HEK293 (cell line): ENCODE measurements around the gene PRODH2.
A peak's percentile ranks its signal among the peaks of the same experiment; 100 is the strongest.

ENCODE experiments used
- CTCF ChIA-PET: fragments of 350-600 bp; formaldehyde crosslinking; extraction: SDS; loops from one replicate; lab custom pipeline; 2021; ENCODE audit warnings: antibody characterized with exemption; lab: Yijun Ruan, JAX
- POLR2A ChIA-PET: fragments of 300-600 bp; formaldehyde crosslinking; extraction: SDS; loops from one replicate; lab custom pipeline; 2020; ENCODE audit warnings: antibody characterized with exemption, inconsistent platforms; lab: Yijun Ruan, JAX
- H3K27ac ChIP-seq: fragments of 200-500 bp; sonication (Bioruptor generic); 2 replicates; pipeline ENCODE4 v1.5.1; 2014; ENCODE audit warnings: low read depth, low read length, control low read depth, inconsistent platforms; ENCODE audit errors: extremely low read depth
- H3K36me3 ChIP-seq, 2 experiments: fragments of 200-500 bp in 1 of 2; sonication (Bioruptor generic) in 1 of 2; 1 replicate in 1 of 2; 2 replicates in 1 of 2; pipeline ENCODE4 v1.5.1; 2014 to 2017; ENCODE audit warnings: inconsistent platforms in 2 of 2, low read length in 2 of 2; ENCODE audit not compliant: control insufficient read depth in 2 of 2, insufficient read depth in 1 of 2
- H3K4me1 ChIP-seq: fragments of 200-500 bp; sonication (Bioruptor generic); 2 replicates; pipeline ENCODE4 v1.5.1; 2014; ENCODE audit warnings: mild to moderate bottlenecking, low read length, inconsistent platforms; ENCODE audit not compliant: control insufficient read depth, insufficient read depth
- H3K4me3 ChIP-seq: 2 replicates; pipeline ENCODE4 v1.5.1; 2011; ENCODE audit warnings: low read depth, mild to moderate bottlenecking, control low read depth, low read length, moderate library complexity
- H3K9me3 ChIP-seq: fragments of 200-500 bp; sonication (Bioruptor generic); 2 replicates; pipeline ENCODE4 v1.5.1; 2014; ENCODE audit warnings: low read depth, low read length, inconsistent platforms; ENCODE audit not compliant: control insufficient read depth, insufficient read depth
- ATF2 ChIP-seq: fragments of 450-650 bp; formaldehyde crosslinking; IDR thresholded peaks from 2 replicates; pipeline ENCODE4 v1.5.1; 2016; ENCODE audit warnings: missing biosample characterization, missing genetic modification characterization, low read depth
- KLF8 ChIP-seq: fragments of 450-650 bp; formaldehyde crosslinking; IDR thresholded peaks from 2 replicates; pipeline ENCODE4 v1.5.1; 2016; ENCODE audit warnings: missing biosample characterization, missing genetic modification characterization
- KLF9 ChIP-seq: fragments of 450-650 bp; formaldehyde crosslinking; IDR thresholded peaks from 2 replicates; pipeline ENCODE4 v1.5.1; 2016; ENCODE audit warnings: missing biosample characterization, missing genetic modification characterization, low read depth
- SCRT1 ChIP-seq: fragments of 450-650 bp; formaldehyde crosslinking; IDR thresholded peaks from 2 replicates; pipeline ENCODE4 v1.5.1; 2016; ENCODE audit warnings: missing biosample characterization, missing genetic modification characterization, borderline replicate concordance
- SP2 ChIP-seq: fragments of 450-650 bp; formaldehyde crosslinking; IDR thresholded peaks from 2 replicates; pipeline ENCODE4 v1.5.1; 2016; ENCODE audit warnings: missing biosample characterization, missing genetic modification characterization
- YY2 ChIP-seq: fragments of 450-650 bp; formaldehyde crosslinking; IDR thresholded peaks from 2 replicates; pipeline ENCODE4 v1.5.1; 2016; ENCODE audit warnings: missing biosample characterization, missing genetic modification characterization
- ZBTB26 ChIP-seq: fragments of 450-650 bp; formaldehyde crosslinking; optimal IDR thresholded peaks from 2 replicates; pipeline ENCODE3; 2016; ENCODE audit warnings: missing biosample characterization, mild to moderate bottlenecking, missing genetic modification characterization
- ZBTB48 ChIP-seq: fragments of 450-650 bp; formaldehyde crosslinking; IDR thresholded peaks from 2 replicates; pipeline ENCODE4 v1.5.1; 2016; ENCODE audit warnings: missing biosample characterization, missing genetic modification characterization
- ZFP69B ChIP-seq: fragments of 450-650 bp; formaldehyde crosslinking; IDR thresholded peaks from 2 replicates; pipeline ENCODE4 v1.5.1; 2016; ENCODE audit warnings: missing biosample characterization, missing genetic modification characterization
- ZNF114 ChIP-seq: fragments of 450-650 bp; formaldehyde crosslinking; IDR thresholded peaks from 2 replicates; pipeline ENCODE4 v1.5.0; 2017; ENCODE audit warnings: missing biosample characterization, missing genetic modification characterization
- ZNF184 ChIP-seq: fragments of 450-650 bp; IDR thresholded peaks from 2 replicates; pipeline ENCODE4 v1.5.1; 2018; ENCODE audit warnings: missing biosample characterization, mild to moderate bottlenecking, missing genetic modification characterization
- ZNF211 ChIP-seq: fragments of 450-650 bp; formaldehyde crosslinking; IDR thresholded peaks from 2 replicates; pipeline ENCODE4 v1.5.1; 2016; ENCODE audit warnings: low read depth, missing biosample characterization, missing genetic modification characterization
- ZNF248 ChIP-seq: fragments of 450-650 bp; formaldehyde crosslinking; IDR thresholded peaks from 2 replicates; pipeline ENCODE4 v1.5.1; 2017; ENCODE audit warnings: missing biosample characterization, missing genetic modification characterization
- ZNF600 ChIP-seq: fragments of 450-650 bp; formaldehyde crosslinking; IDR thresholded peaks from 2 replicates; pipeline ENCODE4 v1.5.1; 2016; ENCODE audit warnings: missing biosample characterization, missing genetic modification characterization
- ZNF658 ChIP-seq: fragments of 450-650 bp; formaldehyde crosslinking; IDR thresholded peaks from 2 replicates; pipeline ENCODE4; 2016; ENCODE audit warnings: missing biosample characterization, missing genetic modification characterization
- ZNF701 ChIP-seq: fragments of 450-650 bp; formaldehyde crosslinking; IDR thresholded peaks from 2 replicates; pipeline ENCODE4 v1.5.1; 2016; ENCODE audit warnings: missing biosample characterization, missing genetic modification characterization
- TF ChIP-seq, protein P1 (sequence below): fragments of 450-650 bp; formaldehyde crosslinking; IDR thresholded peaks from 2 replicates; pipeline ENCODE4 v1.5.1; 2017; ENCODE audit warnings: missing biosample characterization, mild to moderate bottlenecking, missing genetic modification characterization, moderate library complexity
- TF ChIP-seq, protein P2 (sequence below): fragments of 450-650 bp; formaldehyde crosslinking; IDR thresholded peaks from 2 replicates; pipeline ENCODE4 v1.5.1; 2016; ENCODE audit warnings: missing biosample characterization, missing genetic modification characterization
- TF ChIP-seq, protein P3 (sequence below): fragments of 450-650 bp; formaldehyde crosslinking; IDR thresholded peaks from 2 replicates; pipeline ENCODE4 v1.5.0; 2017; ENCODE audit warnings: missing biosample characterization, missing genetic modification characterization, borderline replicate concordance
- TF ChIP-seq, protein P4 (sequence below): fragments of 450-650 bp; formaldehyde crosslinking; IDR thresholded peaks from 2 replicates; pipeline ENCODE4 v1.5.1; 2016; ENCODE audit warnings: missing biosample characterization, missing genetic modification characterization, borderline replicate concordance

The PRODH2 gene

DNA sequence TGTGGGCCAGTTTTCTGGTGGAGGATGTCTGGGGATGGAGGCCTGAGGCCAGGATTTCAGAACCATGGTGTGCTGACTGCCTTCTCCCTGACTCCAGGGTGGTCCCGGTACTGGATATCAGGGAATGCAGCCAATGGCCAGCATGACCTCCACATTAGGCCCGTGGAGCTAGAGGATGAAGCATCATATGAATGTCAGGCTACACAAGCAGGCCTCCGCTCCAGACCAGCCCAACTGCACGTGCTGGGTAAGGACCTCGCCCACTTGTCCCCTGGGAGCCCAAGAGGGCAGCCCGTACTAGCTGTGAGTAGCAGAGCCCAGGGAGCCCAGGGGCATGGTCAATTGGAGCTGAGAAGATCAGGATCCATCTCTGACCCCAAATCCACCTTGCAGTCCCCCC is 45.7 kb upstream of the PRODH2 start:
- no peaks in the 10 kb centered on the region for H3K36me3 ChIP-seq
- no peaks in the 10 kb centered on the region for H3K9me3 ChIP-seq
- ChIA-PET CTCF (interaction anchor here (0.6 kb wide), 2 partner anchors 209 to 348 kb away, joined by 3 read pairs; no protein-coding TSS in a partner anchor), POLR2A (interaction anchor here (1.1 kb wide), 1 partner anchor 11 kb away, joined by 3 read pairs; no protein-coding TSS in a partner anchor)
- TF ChIP-seq KLF9 (tag by site-specific recombination), result 0 out of 2 replicates have a peak, but pooled peaks have one; percentile 12
- no peak for TF ChIP-seq ZNF184 (tag by site-specific recombination)
- TF ChIP-seq ZBTB48 (tag by site-specific recombination), result no peak
- TF ChIP-seq ZNF114 (tag by site-specific recombination), result no peak
- peak; percentile 79 for TF ChIP-seq ZNF600 (tag by site-specific recombination)
- TF ChIP-seq, protein P1, sequence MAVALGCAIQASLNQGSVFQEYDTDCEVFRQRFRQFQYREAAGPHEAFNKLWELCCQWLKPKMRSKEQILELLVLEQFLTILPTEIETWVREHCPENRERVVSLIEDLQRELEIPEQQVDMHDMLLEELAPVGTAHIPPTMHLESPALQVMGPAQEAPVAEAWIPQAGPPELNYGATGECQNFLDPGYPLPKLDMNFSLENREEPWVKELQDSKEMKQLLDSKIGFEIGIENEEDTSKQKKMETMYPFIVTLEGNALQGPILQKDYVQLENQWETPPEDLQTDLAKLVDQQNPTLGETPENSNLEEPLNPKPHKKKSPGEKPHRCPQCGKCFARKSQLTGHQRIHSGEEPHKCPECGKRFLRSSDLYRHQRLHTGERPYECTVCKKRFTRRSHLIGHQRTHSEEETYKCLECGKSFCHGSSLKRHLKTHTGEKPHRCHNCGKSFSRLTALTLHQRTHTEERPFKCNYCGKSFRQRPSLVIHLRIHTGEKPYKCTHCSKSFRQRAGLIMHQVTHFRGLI (tag by site-specific recombination), result peak; percentile 28; the same call in 1 of the 2 replicates
- H3K27ac ChIP-seq, result no peak overlapping the region
- no peaks in the 10 kb centered on the region for H3K4me1 ChIP-seq
- H3K4me3 ChIP-seq, result no peak overlapping the region

DNA sequence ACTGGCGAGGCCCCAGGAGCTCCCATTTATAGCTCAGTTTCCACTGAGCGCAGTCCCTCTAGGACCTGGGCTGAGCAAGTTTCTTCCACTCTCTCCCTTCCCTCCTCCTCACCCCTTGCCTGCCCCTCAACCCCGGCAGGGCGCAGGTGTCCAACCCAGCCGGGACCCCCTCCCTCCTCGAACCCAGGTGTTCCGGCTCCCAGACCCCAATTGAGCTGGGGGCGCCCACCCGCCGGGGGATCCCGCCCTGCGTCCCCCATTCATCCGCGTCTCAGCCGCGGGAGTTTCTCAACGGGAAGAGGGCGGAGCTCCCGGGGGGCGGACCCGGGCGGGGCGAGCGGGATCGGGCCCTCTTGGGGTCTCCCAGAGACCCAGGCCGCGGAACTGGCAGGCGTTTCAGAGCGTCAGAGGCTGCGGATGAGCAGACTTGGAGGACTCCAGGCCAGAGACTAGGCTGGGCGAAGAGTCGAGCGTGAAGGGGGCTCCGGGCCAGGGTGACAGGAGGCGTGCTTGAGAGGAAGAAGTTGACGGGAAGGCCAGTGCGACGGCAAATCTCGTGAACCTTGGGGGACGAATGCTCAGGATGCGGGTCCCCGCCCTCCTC is 44.0 kb upstream of the PRODH2 start, which contains the start of gene KIRREL2:
Gene KIRREL2, plus strand, starts transcription at position 366 of the 604 bp plus-strand sequence. Its CDS starts 209 bp downstream, at position 575.
- no peak for TF ChIP-seq ZNF248 (tag by site-specific recombination)
- no peak for TF ChIP-seq ZNF211
- no peak for TF ChIP-seq ATF2 (tag by site-specific recombination)
- TF ChIP-seq ZBTB26 (tag by site-specific recombination), result peak; percentile 9
- no peak for TF ChIP-seq YY2 (tag by site-specific recombination)
- TF ChIP-seq SP2 (tag by site-specific recombination), result peak; percentile 23; the same call in 1 of the 2 replicates
- TF ChIP-seq SCRT1 (tag by site-specific recombination), result no peak
- TF ChIP-seq, protein P2, sequence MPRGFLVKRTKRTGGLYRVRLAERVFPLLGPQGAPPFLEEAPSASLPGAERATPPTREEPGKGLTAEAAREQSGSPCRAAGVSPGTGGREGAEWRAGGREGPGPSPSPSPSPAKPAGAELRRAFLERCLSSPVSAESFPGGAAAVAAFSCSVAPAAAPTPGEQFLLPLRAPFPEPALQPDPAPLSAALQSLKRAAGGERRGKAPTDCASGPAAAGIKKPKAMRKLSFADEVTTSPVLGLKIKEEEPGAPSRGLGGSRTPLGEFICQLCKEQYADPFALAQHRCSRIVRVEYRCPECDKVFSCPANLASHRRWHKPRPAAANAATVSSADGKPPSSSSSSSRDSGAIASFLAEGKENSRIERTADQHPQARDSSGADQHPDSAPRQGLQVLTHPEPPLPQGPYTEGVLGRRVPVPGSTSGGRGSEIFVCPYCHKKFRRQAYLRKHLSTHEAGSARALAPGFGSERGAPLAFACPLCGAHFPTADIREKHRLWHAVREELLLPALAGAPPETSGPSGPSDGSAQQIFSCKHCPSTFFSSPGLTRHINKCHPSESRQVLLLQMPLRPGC, result no peak
- TF ChIP-seq, protein P3, sequence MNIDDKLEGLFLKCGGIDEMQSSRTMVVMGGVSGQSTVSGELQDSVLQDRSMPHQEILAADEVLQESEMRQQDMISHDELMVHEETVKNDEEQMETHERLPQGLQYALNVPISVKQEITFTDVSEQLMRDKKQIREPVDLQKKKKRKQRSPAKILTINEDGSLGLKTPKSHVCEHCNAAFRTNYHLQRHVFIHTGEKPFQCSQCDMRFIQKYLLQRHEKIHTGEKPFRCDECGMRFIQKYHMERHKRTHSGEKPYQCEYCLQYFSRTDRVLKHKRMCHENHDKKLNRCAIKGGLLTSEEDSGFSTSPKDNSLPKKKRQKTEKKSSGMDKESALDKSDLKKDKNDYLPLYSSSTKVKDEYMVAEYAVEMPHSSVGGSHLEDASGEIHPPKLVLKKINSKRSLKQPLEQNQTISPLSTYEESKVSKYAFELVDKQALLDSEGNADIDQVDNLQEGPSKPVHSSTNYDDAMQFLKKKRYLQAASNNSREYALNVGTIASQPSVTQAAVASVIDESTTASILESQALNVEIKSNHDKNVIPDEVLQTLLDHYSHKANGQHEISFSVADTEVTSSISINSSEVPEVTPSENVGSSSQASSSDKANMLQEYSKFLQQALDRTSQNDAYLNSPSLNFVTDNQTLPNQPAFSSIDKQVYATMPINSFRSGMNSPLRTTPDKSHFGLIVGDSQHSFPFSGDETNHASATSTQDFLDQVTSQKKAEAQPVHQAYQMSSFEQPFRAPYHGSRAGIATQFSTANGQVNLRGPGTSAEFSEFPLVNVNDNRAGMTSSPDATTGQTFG (tag by site-specific recombination), result no peak
- no peak for TF ChIP-seq ZNF658
- TF ChIP-seq ZNF701, result no peak
- peak; percentile 71; the same call in 1 of the 2 replicates for TF ChIP-seq KLF8 (tag by site-specific recombination)
- TF ChIP-seq, protein P4, sequence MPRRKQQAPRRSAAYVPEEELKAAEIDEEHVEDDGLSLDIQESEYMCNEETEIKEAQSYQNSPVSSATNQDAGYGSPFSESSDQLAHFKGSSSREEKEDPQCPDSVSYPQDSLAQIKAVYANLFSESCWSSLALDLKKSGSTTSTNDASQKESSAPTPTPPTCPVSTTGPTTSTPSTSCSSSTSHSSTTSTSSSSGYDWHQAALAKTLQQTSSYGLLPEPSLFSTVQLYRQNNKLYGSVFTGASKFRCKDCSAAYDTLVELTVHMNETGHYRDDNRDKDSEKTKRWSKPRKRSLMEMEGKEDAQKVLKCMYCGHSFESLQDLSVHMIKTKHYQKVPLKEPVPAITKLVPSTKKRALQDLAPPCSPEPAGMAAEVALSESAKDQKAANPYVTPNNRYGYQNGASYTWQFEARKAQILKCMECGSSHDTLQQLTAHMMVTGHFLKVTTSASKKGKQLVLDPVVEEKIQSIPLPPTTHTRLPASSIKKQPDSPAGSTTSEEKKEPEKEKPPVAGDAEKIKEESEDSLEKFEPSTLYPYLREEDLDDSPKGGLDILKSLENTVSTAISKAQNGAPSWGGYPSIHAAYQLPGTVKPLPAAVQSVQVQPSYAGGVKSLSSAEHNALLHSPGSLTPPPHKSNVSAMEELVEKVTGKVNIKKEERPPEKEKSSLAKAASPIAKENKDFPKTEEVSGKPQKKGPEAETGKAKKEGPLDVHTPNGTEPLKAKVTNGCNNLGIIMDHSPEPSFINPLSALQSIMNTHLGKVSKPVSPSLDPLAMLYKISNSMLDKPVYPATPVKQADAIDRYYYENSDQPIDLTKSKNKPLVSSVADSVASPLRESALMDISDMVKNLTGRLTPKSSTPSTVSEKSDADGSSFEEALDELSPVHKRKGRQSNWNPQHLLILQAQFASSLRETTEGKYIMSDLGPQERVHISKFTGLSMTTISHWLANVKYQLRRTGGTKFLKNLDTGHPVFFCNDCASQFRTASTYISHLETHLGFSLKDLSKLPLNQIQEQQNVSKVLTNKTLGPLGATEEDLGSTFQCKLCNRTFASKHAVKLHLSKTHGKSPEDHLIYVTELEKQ (tag by site-specific recombination), result no peak
- TF ChIP-seq ZFP69B, result no peak
- TF ChIP-seq, all 188 proteins: peak for 3

More for the DNA sequence above, 44.0 kb upstream of the PRODH2 start, which contains the start of gene KIRREL2:
- CTCF ChIA-PET, result interaction anchor here (0.9 to 1.1 kb wide), 3 partner anchors 10 to 75 kb away, joined by 4 to 5 read pairs (median 4); no protein-coding TSS in a partner anchor
- H3K27ac ChIP-seq, result no peak within 1 kb of the TSS
- no peaks in the 10 kb centered on the region for H3K4me1 ChIP-seq
- H3K4me3 ChIP-seq, result no peak within 1 kb of the TSS
- POLR2A ChIA-PET, result interaction anchor here (0.6 kb wide), 1 partner anchor 197 kb away, joined by 11 read pairs; no protein-coding TSS in a partner anchor
- no peaks in the 10 kb centered on the region for H3K36me3 ChIP-seq
- H3K9me3 ChIP-seq, result no peaks in the 10 kb centered on the region
